Measurements from ENCODE around the gene CCDC7.

DNA sequence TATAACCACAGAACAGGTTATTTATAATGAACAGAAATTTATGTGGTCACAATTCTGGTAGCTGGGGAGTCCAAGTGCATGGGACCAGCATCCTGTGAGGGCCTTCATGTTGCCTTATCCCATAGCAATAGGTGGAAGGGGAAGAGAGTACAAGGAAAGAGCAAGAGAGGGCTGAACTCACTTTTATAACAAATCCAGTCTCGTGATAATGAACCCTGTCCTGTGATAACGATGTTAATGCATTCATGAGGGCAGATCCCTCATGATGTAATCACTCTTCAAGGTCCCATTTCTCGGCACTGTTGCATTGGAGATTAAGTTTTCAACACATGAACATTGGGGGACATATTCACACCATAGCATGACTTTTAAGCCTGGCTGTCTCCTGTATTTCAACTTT, 27.4 kb upstream of the CCDC7 start:
- no peak for TF ChIP-seq POLR2A (IDR thresholded peaks at IDR 0.05)
- TF ChIP-seq, protein P1, sequence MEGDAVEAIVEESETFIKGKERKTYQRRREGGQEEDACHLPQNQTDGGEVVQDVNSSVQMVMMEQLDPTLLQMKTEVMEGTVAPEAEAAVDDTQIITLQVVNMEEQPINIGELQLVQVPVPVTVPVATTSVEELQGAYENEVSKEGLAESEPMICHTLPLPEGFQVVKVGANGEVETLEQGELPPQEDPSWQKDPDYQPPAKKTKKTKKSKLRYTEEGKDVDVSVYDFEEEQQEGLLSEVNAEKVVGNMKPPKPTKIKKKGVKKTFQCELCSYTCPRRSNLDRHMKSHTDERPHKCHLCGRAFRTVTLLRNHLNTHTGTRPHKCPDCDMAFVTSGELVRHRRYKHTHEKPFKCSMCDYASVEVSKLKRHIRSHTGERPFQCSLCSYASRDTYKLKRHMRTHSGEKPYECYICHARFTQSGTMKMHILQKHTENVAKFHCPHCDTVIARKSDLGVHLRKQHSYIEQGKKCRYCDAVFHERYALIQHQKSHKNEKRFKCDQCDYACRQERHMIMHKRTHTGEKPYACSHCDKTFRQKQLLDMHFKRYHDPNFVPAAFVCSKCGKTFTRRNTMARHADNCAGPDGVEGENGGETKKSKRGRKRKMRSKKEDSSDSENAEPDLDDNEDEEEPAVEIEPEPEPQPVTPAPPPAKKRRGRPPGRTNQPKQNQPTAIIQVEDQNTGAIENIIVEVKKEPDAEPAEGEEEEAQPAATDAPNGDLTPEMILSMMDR (IDR thresholded peaks at IDR 0.05 in 4 of 5, conservative IDR thresholded peaks at IDR 0.05 in 1 of 5): no peak
